Limb (tissue), 2 donors: ENCODE results near the gene LINC01488.

Experiments
- DNase-seq, 2 donors: peaks; one replicate each; pipeline ENCODE4 v3.0.0-alpha.2; 2016; ENCODE audit errors: extremely low spot score in 2 of 2

LINC01488 gene

GRCh38 chr11:69492201-69492991, 10.9 kb downstream of the LINC01488 start:
- no peak for DNase-seq

GRCh38 chr11:69493931-69494821, 12.7 kb downstream of the LINC01488 start:
- DNase-seq: no peak

- peak in 1 of 2 donors; percentile 27 for DNase-seq
These were observed 13.4 kb downstream of the LINC01488 start for GRCh38 chr11:69494851-69495250.

GRCh38 chr11:69495441-69496201, 14.2 kb downstream of the LINC01488 start:
- DNase-seq: no peak

- DNase-seq: no peak
These were observed 14.7 kb downstream of the LINC01488 start for GRCh38 chr11:69496202-69496557.

- DNase-seq: no peak
These were observed 15.3 kb downstream of the LINC01488 start for GRCh38 chr11:69496631-69497220.

- peak; percentile 83 to 90 for DNase-seq
These were observed 15.8 kb downstream of the LINC01488 start for GRCh38 chr11:69497221-69497787.

- DNase-seq: no peak
These were observed 17.2 kb downstream of the LINC01488 start for GRCh38 chr11:69498614-69499175.

GRCh38 chr11:69499186-69499917, 17.9 kb downstream of the LINC01488 start:
- peak in 1 of 2 donors; percentile 31 for DNase-seq

GRCh38 chr11:69499918-69500284, 18.4 kb downstream of the LINC01488 start:
- DNase-seq: peak in 1 of 2 donors; percentile 28

- peak in 1 of 2 donors; percentile 26 for DNase-seq
These were observed 19.0 kb downstream of the LINC01488 start for GRCh38 chr11:69500285-69501120.

- DNase-seq: no peak
These were observed 19.6 kb downstream of the LINC01488 start for GRCh38 chr11:69501121-69501489.

GRCh38 chr11:69501891-69502860, 20.7 kb downstream of the LINC01488 start:
- DNase-seq: no peak

- no peak for DNase-seq
These were observed 22.7 kb downstream of the LINC01488 start for GRCh38 chr11:69504127-69504526.

- no peak for DNase-seq
These were observed 23.3 kb downstream of the LINC01488 start for GRCh38 chr11:69504576-69505335.

- no peak for DNase-seq
These were observed 27.5 kb downstream of the LINC01488 start for GRCh38 chr11:69508974-69509373.

GRCh38 chr11:69509381-69509780, 27.9 kb downstream of the LINC01488 start:
- DNase-seq: no peak
